ENCODE data around the gene RPP25.

RPP25 gene

GRCh38 chr15:74956648-74957475, at the start of gene RPP25:
Gene RPP25 (minus strand): TSS chr15:74956772. CDS start chr15:74956583, 189 bp downstream.
- DNase-seq (ENCODE audit: low spot score): peak; percentile 88

- no peak for DNase-seq (ENCODE audit: low spot score)
Observed at GRCh38 chr15:75002398-75002797, 45.8 kb upstream of the RPP25 start.

GRCh38 chr15:75001310-75001709, 44.7 kb upstream of the RPP25 start:
- DNase-seq (ENCODE audit: low spot score): no peak

GRCh38 chr15:74997543-74997942, 41.0 kb upstream of the RPP25 start:
- DNase-seq (ENCODE audit: low spot score): no peak

GRCh38 chr15:74997141-74997540, 40.6 kb upstream of the RPP25 start:
- DNase-seq (ENCODE audit: low spot score): no peak

GRCh38 chr15:74995779-74996765, 39.5 kb upstream of the RPP25 start:
- DNase-seq (ENCODE audit: low spot score): no peak

- peak; percentile 96 for DNase-seq (ENCODE audit: low spot score)
Observed at GRCh38 chr15:74995182-74995778, 38.7 kb upstream of the RPP25 start, which contains the start of gene SCAMP5. Gene SCAMP5 (plus strand): TSS chr15:74995563. CDS start chr15:75011840, 16,277 bp downstream.

- no peak for DNase-seq (ENCODE audit: low spot score)
Observed at GRCh38 chr15:74994685-74995084, 38.1 kb upstream of the RPP25 start.

GRCh38 chr15:74994236-74994635, 37.7 kb upstream of the RPP25 start:
- DNase-seq (ENCODE audit: low spot score): no peak

- no peak for DNase-seq (ENCODE audit: low spot score)
Observed at GRCh38 chr15:74992619-74993018, 36.0 kb upstream of the RPP25 start.

GRCh38 chr15:74989527-74989926, 33.0 kb upstream of the RPP25 start:
- no peak for DNase-seq (ENCODE audit: low spot score)

- peak; percentile 50 for DNase-seq (ENCODE audit: low spot score)
Observed at GRCh38 chr15:74988007-74988800, 31.6 kb upstream of the RPP25 start.

- peak; percentile 32 for DNase-seq (ENCODE audit: low spot score)
Observed at GRCh38 chr15:74983725-74984231, 27.2 kb upstream of the RPP25 start.

GRCh38 chr15:74982183-74982582, 25.6 kb upstream of the RPP25 start:
- no peak for DNase-seq (ENCODE audit: low spot score)

GRCh38 chr15:74978503-74978902, 21.9 kb upstream of the RPP25 start:
- DNase-seq (ENCODE audit: low spot score): no peak

- no peak for DNase-seq (ENCODE audit: low spot score)
Observed at GRCh38 chr15:74978077-74978476, 21.5 kb upstream of the RPP25 start.

- DNase-seq (ENCODE audit: low spot score): no peak
Observed at GRCh38 chr15:74977599-74977998, 21.0 kb upstream of the RPP25 start.

- no peak for DNase-seq (ENCODE audit: low spot score)
Observed at GRCh38 chr15:74976159-74976558, 19.6 kb upstream of the RPP25 start.

GRCh38 chr15:74967670-74968069, 11.1 kb upstream of the RPP25 start:
- no peak for DNase-seq (ENCODE audit: low spot score)

- no peak for DNase-seq (ENCODE audit: low spot score)
Observed at GRCh38 chr15:74964794-74965193, 8.2 kb upstream of the RPP25 start.

- DNase-seq (ENCODE audit: low spot score): no peak
Observed at GRCh38 chr15:74963213-74963612, 6.6 kb upstream of the RPP25 start.

Measured in LoVo (cell line).